NCI-H524 (cell line): ENCODE results near the gene CATSPER1.
"Not testable (repeated sequence)": the region's sequence is repeated elsewhere in the genome, so short reads cannot be mapped to it uniquely, and the experiment has no call there.

ENCODE experiments used
- DNase-seq, 2 experiments: peaks; one replicate each; lab custom pipeline; 2025; lab: John Stamatoyannopoulos, UW

Gene CATSPER1

DNA sequence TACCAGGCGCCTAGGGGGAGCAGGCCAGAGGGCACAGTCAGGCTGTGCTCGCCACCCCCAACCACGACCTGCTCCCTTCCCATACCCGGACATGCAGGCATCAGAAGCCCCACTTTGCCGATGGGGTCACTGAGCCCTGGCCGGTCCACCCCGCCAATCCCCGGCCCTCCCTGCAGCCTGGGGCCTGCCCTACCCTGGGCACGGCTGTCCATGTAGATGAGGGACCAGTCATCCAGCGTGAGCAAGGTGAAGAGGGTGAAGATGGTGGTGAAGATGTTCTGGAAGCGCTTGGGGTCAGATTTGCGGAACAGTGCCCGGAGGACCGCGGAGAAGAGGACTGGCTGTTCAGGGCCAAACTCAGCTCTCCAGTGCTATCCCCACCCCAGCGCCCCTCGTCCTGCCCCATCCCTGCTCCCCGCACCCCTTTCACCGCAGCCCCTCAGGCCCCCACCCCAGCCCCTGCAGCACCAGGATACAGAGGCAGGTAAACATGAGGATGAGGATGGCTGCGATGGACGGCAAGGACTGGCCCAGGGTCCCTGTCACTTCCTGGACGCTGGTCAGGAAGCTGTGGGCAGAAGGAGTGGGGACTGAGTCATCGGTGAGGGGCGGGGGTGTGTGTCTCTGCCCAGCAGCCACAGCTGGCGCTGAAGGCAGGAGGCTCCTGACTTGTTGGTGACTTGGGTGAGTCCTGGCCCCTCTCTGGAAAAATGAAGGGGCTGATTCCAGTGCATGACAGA is 5.5 kb downstream of the CATSPER1 start:
- no peak for DNase-seq

- no peak for DNase-seq
These were observed 6.1 kb downstream of the CATSPER1 start for GRCh38 chr11:66020212-66020611.

GRCh38 chr11:66017321-66017720 is 9.0 kb downstream of the CATSPER1 start:
- no peak for DNase-seq

DNA sequence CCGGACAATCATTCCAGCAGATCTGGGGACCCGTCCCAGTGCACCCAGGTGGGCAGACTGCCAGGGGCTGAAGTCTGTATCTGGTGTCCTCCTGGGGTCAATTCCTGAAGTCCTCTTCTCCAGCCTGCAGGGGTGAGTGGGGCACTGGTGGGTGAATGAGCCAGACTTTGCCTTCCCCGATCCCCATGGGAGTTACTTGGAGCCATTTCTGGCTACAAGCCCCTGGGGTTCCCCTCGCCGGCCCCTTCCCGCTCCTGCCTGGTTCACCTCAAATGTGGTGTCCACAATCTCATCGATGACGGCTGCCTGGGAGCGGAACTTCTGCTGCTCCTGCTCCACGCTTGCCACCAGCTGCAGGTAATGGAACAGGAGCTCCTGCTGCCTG is 9.5 kb downstream of the CATSPER1 start:
- no peak for DNase-seq

DNA sequence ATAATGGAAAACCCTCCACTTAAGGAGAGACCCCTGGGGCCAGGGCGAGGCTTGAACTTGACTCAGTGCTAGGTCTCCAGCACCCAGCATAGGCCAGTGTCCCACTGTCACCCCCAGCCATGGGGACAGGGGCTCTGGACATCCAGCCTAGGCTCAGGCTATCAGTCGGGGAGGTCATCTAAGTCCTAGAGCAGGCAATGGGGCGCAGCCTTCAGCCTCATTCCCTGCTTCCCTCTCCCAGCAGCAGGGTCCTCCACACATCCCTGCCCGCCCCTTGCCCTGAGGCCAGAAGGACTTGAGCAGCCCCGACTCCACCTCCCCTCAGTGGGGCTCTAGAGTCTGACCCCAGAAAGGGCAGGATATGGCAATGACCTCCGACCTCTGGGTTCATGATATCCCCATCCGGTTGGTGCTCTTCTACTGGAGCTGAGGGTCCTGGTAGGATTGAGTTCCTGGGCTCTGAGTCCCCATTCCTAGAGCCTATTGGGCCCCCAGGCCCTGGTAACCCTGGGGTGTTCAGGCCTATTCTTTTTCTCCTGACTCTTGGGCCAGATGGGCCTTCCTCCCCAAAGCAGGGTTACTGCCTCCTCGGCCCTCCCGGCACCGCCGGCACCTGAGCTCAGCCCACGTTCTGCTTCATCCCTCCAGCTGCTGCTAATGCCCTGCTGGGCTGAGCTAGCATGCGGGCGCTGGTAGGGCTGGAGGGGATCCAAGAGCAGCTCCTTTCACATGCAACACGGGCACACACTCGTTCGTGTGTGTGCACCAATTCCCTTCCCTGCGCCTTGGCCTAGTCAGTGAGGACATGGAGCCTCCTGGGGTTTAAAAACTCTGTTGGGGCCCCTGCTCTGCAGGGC is 10.1 kb downstream of the CATSPER1 start:
- no peak for DNase-seq

GRCh38 chr11:66015454-66015881 is 10.8 kb downstream of the CATSPER1 start:
- DNase-seq, result no peak

- no peak for DNase-seq
These were observed 11.3 kb downstream of the CATSPER1 start for GRCh38 chr11:66014804-66015453.

GRCh38 chr11:66013762-66014100 is 12.5 kb downstream of the CATSPER1 start:
- no peak for DNase-seq

DNA sequence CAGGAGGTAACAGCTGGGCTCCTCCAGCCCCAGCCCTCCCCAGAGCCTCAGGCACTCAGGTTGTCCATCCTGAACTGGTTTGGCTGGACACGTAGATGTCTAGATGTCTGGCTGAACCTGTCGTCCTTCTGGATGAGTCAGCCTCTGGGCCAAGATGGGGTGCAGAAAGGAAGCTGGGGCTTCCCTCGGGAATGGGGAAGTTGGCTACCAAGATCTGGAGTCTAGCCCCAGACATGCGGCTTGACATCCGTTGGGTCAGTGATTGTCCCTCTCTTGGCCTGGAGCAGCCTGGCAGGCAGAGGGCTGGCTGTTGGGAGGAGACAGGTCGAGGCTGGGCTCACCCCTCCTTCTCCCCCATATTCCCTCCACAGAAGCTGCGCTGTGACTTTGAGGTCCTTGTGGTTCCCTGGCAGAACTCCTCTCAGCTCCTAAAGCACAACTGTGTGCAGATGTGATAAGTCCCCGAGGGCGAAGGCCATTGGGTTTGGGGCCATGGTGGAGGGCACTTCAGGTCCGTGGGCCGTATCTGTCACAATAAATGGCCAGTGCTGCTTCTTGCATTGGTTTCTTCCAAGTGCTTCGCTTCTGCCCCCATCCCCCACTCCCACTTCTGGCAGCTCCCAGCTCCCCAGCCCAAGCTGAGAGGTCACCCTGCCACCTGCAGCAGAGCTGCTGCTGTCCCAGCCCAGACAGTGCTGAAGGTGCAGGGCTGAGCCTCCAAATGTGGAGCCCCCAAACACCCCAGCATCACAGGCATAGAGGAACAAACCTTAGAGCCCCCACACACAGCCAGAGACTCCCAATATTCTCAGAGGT is 13.1 kb downstream of the CATSPER1 start:
- DNase-seq, result no peak

GRCh38 chr11:66012371-66012945 is 13.8 kb downstream of the CATSPER1 start:
- DNase-seq, result no peak

DNA sequence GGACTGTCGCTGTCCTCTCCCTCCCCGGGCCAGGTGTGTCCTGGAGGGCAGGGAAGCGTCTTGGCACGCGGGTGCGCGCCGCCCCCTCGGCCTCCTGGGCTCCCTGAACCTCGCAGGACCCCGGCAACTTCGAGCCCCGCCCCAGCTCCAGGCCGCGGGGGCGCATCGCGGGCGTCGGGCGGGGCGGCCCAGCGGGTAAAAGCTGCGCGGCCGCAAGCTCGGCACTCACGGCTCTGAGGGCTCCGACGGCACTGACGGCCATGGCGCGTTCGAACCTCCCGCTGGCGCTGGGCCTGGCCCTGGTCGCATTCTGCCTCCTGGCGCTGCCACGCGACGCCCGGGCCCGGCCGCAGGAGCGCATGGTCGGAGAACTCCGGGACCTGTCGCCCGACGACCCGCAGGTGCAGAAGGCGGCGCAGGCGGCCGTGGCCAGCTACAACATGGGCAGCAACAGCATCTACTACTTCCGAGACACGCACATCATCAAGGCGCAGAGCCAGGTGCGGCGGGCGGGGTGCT is 14.4 kb downstream of the CATSPER1 start, which contains the start of gene CST6:
Gene CST6, plus strand, starts transcription at position 224 of the 519 bp plus-strand sequence. Its CDS starts 37 bp downstream, at position 261.
- no peak for DNase-seq

GRCh38 chr11:66011239-66011784 is 15.0 kb downstream of the CATSPER1 start:
- no peak for DNase-seq

DNA sequence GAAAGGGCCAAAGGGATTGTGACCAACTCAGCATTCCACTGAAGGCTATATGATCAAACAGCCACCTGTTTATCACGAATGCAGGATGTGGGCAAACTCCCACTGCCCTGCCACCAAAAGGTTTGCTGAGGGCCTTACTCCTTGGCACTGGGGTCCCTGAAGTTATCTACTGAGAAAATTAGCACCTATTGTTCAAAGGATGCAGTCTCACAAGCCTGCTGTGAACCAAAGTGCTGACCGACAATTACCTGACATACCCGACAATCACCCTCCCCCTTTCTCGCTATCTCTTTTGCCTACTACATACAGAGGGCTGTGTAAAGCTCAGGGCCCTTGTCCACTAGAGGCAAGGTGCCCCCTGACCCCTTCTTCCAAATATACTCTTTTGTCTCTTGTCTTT is 16.2 kb downstream of the CATSPER1 start:
- not testable (repeated sequence) for DNase-seq

DNA sequence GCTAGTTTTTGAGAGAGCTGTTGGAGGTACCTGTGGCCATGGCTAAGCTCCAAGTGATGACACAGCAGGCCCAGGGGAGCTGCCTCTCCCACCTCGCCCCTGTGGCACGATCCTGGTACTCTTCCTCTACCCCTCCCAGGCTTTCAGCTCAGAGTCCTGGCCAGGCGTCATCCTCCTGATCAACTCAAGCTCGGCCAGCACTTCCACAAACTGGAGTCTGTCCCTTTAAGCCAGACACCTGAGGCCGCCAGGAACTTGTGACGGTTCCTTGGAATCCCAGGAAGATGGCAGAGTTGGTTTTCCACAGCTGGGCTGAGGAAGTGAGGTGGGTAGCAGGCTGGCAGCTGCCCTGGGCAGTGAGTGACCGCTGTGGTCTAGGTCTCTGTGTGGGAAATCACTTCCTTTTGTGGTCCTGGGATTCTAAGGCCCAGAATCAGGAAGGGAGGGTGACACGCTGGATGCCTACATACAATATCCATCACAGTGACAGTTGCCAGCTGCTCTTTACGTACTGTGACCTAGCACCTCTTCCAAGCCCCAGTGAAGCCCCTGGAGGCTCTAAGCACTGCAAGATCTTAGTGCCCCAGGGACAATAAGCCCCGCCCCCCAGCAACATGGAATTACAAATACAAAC is 17.7 kb downstream of the CATSPER1 start:
- no peak for DNase-seq

DNA sequence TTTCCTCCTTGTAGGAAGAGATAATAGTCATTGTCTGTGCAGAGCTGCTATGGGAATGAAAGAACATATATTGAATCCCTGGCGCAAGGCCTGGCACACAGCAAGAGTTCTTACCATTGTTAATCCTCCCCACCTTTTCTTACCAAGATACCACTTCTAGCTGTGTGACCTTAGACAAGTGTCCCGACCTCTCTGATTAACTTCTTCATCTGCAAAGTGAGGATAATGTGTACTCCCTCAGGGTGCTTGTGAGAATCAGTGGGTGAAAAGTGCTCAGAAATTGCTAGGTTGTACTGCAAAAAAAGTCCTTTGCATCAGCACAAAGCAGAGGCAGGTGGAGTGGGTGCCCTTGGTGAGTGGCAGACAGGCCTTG is 18.2 kb downstream of the CATSPER1 start:
- no peak for DNase-seq

GRCh38 chr11:66007201-66007634 is 19.1 kb downstream of the CATSPER1 start:
- DNase-seq, result no peak

GRCh38 chr11:66006891-66007176 is 19.4 kb downstream of the CATSPER1 start:
- DNase-seq, result no peak

GRCh38 chr11:66006134-66006890 is 20.0 kb downstream of the CATSPER1 start:
- DNase-seq, result no peak

DNA sequence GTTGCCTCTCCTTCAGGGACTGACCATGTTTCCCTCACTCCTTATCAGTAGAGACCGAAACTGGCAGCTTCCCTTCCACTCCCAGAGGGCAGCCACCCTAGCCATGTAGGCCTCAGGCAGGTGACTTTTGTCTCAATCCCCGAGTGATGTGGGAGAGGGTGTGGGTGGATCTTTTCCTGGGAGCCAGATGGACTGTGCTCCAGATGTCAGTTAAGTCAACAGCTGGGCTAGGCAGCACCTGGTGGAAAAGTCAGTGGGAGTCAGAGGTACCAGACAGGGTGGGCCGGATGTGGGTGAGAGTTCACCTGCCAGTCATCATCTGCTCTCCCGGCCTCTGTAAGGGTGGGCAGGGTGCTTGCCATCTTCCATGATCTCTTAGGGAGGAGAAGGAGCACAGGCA is 22.1 kb downstream of the CATSPER1 start:
- DNase-seq, result no peak

- no peak for DNase-seq
These were observed 23.0 kb downstream of the CATSPER1 start for GRCh38 chr11:66003291-66003690.
